Right ventricle myocardium superior (tissue), 1 donor: Measurements from ENCODE around the gene RECQL5. TPM values are rescaled to one million over a fixed set of nuclear protein-coding genes. Genes with fewer than 3 reads are reported as not detected.

Source experiments
- ATAC-seq: fragments of 200-7000 bp; cut with Tn5 transposase; one replicate; pipeline ENCODE4 v1.9.1; 2020; ENCODE audit warnings: mild to moderate bottlenecking; ENCODE audit not compliant: poor library complexity
- DNase-seq: peaks from one replicate; pipeline ENCODE4 v3.0.0-alpha.2; 2020
- intact Hi-C: fragments of 100-400 bp; cut with DNase I; formaldehyde crosslinking; loops from one replicate; pipeline ENCODE4 v1.11.2; 2022
- long read RNA-seq: library from polyadenylated mRNA; unstranded; transcript quantifications from one replicate; pipeline ENCODE4 v2.0.0, GENCODE V29; 2021
- total RNA-seq: library from RNA; stranded (reverse); fragmentation: NEBNext Ultra II Directional; extraction: Animal tissue kit (Norgen Biotek cat#: 25700); gene quantifications from one replicate; pipeline ENCODE4 v1.2.1, GENCODE V29; 2021
- donor health status: DM: no; HTN: yes; CAD: no; lungs with severe emphysema.

The RECQL5 gene
- 14.1 TPM for total RNA-seq
- long read RNA-seq, transcript RECQL5-201 (20 exons, 3,704 nt), result major isoform, 5 of 29 reads
- long read RNA-seq, partial matches to known transcripts, result 14 of 29 reads
- long read RNA-seq, other reads (novel, unspliced or antisense), result 8 of 29 reads

- intact Hi-C loops, result no loop called here
- DNase-seq (peak; percentile 98), ATAC-seq (peak; percentile 100)
Measured at GRCh38 chr17:75666959-75667790, at the start of gene RECQL5, which contains the start of gene SAP30BP. Gene RECQL5 (minus strand): TSS chr17:75667154. CDS start chr17:75666557, 597 bp downstream. Gene SAP30BP (plus strand): TSS chr17:75667338. CDS start chr17:75667373, 35 bp downstream.

- DNase-seq, result no peak
- ATAC-seq, result no peak
- intact Hi-C loops, result no loop called here
Measured at GRCh38 chr17:75712446-75712845, 45.5 kb upstream of the RECQL5 start.

GRCh38 chr17:75707079-75707571 is 40.2 kb upstream of the RECQL5 start:
- intact Hi-C loops, result no loop called here
- DNase-seq, result peak; percentile 73
- ATAC-seq, result peak; percentile 26

- intact Hi-C loops, result no loop called here
- ATAC-seq, result no peak
- DNase-seq, result no peak
Measured at GRCh38 chr17:75706042-75706728, 39.2 kb upstream of the RECQL5 start.

GRCh38 chr17:75704963-75705875 is 38.3 kb upstream of the RECQL5 start:
- intact Hi-C loops, result no loop called here
- DNase-seq, result no peak
- ATAC-seq, result peak; percentile 70

- DNase-seq (no peak), ATAC-seq (no peak)
- intact Hi-C loops, result no loop called here
Measured at GRCh38 chr17:75703591-75703990, 36.6 kb upstream of the RECQL5 start.

- ATAC-seq (no peak), DNase-seq (no peak)
- intact Hi-C loops, result no loop called here
Measured at GRCh38 chr17:75703191-75703590, 36.2 kb upstream of the RECQL5 start.

- intact Hi-C loops, result no loop called here
- ATAC-seq (no peak), DNase-seq (no peak)
Measured at GRCh38 chr17:75701288-75701687, 34.3 kb upstream of the RECQL5 start.

GRCh38 chr17:75698659-75699058 is 31.7 kb upstream of the RECQL5 start:
- ATAC-seq (no peak), DNase-seq (no peak)
- intact Hi-C loops, result no loop called here

GRCh38 chr17:75697651-75698291 is 30.8 kb upstream of the RECQL5 start:
- no peak for DNase-seq
- ATAC-seq, result peak; percentile 14
- intact Hi-C loops, result no loop called here

GRCh38 chr17:75695830-75696271 is 28.9 kb upstream of the RECQL5 start:
- intact Hi-C loops, result no loop called here
- DNase-seq, result peak; percentile 76
- peak; percentile 59 for ATAC-seq

- intact Hi-C loops, result no loop called here
- DNase-seq (no peak), ATAC-seq (no peak)
Measured at GRCh38 chr17:75695141-75695829, 28.3 kb upstream of the RECQL5 start.

- intact Hi-C loops, result no loop called here
- ATAC-seq (peak; percentile 33), DNase-seq (no peak)
Measured at GRCh38 chr17:75694536-75694935, 27.6 kb upstream of the RECQL5 start.

GRCh38 chr17:75693500-75694481 is 26.8 kb upstream of the RECQL5 start:
- DNase-seq (peak; percentile 88), ATAC-seq (peak; percentile 83)
- intact Hi-C loops, result no loop called here

- no peak for DNase-seq
- ATAC-seq, result no peak
- intact Hi-C loops, result no loop called here
Measured at GRCh38 chr17:75692976-75693375, 26.0 kb upstream of the RECQL5 start.
